ENCODE measurements around the gene CFAP298. TPM values are rescaled to one million over a fixed set of nuclear protein-coding genes. Genes with fewer than 3 reads are reported as not detected.

The CFAP298 gene
- total and polyA plus RNA-seq, 3 donors from 2014 or later, result 55.6 to 114 (median 60.2) TPM

GRCh38 chr21:32599091-32599490 lies 13.1 kb downstream of the CFAP298 start:
- intact Hi-C loops (cut with DNase I; ENCODE audit: low total_unique reads), result no loop called here

GRCh38 chr21:32597205-32597604 lies 15.0 kb downstream of the CFAP298 start:
- TF ChIP-seq POLR2A (IDR thresholded peaks at IDR 0.05) (no peak), CTCF (IDR thresholded peaks at IDR 0.05) (no peak)
- H3K4me1 ChIP-seq, result no peaks in the 10 kb centered on the region
- H3K36me3 ChIP-seq (ENCODE audit: low read depth, missing control alignments), result no peaks in the 10 kb centered on the region
- no peak overlapping the region for H3K27ac ChIP-seq
- no peaks in the 10 kb centered on the region for H3K27me3 ChIP-seq
- no peak for DNase-seq
- H3K4me3 ChIP-seq, result no peak overlapping the region
- intact Hi-C loops (cut with DNase I; ENCODE audit: low total_unique reads), result no loop called here
- no peaks in the 10 kb centered on the region for H3K9me3 ChIP-seq
- 74 to 76% methylated on average over 6 of the region's 6 CpGs for WGBS, 2 donors

More at GRCh38 chr21:32599091-32599490, 13.1 kb downstream of the CFAP298 start:
- Histone ChIP-seq H3K27me3 (no peaks in the 10 kb centered on the region), H3K4me1 (no peaks in the 10 kb centered on the region), H3K27ac (no peak overlapping the region), H3K4me3 (no peak overlapping the region), H3K36me3 (ENCODE audit: low read depth, missing control alignments) (no peaks in the 10 kb centered on the region), H3K9me3 (no peaks in the 10 kb centered on the region)
- no peak for DNase-seq
- 79 to 81% methylated on average over 5 of the region's 5 CpGs for WGBS, 2 donors
- TF ChIP-seq POLR2A (IDR thresholded peaks at IDR 0.05), result no peak

GRCh38 chr21:32595431-32595830 lies 16.7 kb downstream of the CFAP298 start:
- WGBS, 2 donors, result 93 to 94% methylated on average over 11 of the region's 11 CpGs
- Histone ChIP-seq H3K27ac (no peak overlapping the region), H3K9me3 (no peaks in the 10 kb centered on the region), H3K36me3 (ENCODE audit: low read depth, missing control alignments) (no peaks in the 10 kb centered on the region), H3K4me3 (no peak overlapping the region), H3K27me3 (no peaks in the 10 kb centered on the region), H3K4me1 (no peaks in the 10 kb centered on the region)
- no peak for TF ChIP-seq CTCF (IDR thresholded peaks at IDR 0.05)
- TF ChIP-seq POLR2A (IDR thresholded peaks at IDR 0.05), result no peak
- DNase-seq, result no peak
- intact Hi-C loops (cut with DNase I; ENCODE audit: low total_unique reads), result no loop called here

- intact Hi-C loops (cut with DNase I; ENCODE audit: low total_unique reads), result no loop called here
- H3K27ac ChIP-seq, result no peak overlapping the region
- no peak overlapping the region for H3K4me3 ChIP-seq
- TF ChIP-seq POLR2A (IDR thresholded peaks at IDR 0.05) (no peak), CTCF (IDR thresholded peaks at IDR 0.05) (no peak)
- no peaks in the 10 kb centered on the region for H3K4me1 ChIP-seq
- H3K9me3 ChIP-seq, result no peaks in the 10 kb centered on the region
- WGBS, 2 donors, result 82 to 85% methylated on average over 5 to 8 of the region's 8 CpGs
- no peaks in the 10 kb centered on the region for H3K27me3 ChIP-seq
- DNase-seq, result no peak
- H3K36me3 ChIP-seq (ENCODE audit: low read depth, missing control alignments), result no peaks in the 10 kb centered on the region
These were observed 18.5 kb downstream of the CFAP298 start for GRCh38 chr21:32593690-32594089.

GRCh38 chr21:32592929-32593502 lies 19.2 kb downstream of the CFAP298 start:
- 51 to 65% methylated on average over 7 to 10 of the region's 10 CpGs for WGBS, 2 donors
- no peak overlapping the region for H3K27ac ChIP-seq
- no peaks in the 10 kb centered on the region for H3K4me1 ChIP-seq
- no peak for TF ChIP-seq POLR2A (IDR thresholded peaks at IDR 0.05)
- TF ChIP-seq CTCF (IDR thresholded peaks at IDR 0.05), result no peak
- H3K27me3 ChIP-seq, result no peaks in the 10 kb centered on the region
- no peak overlapping the region for H3K4me3 ChIP-seq
- H3K36me3 ChIP-seq (ENCODE audit: low read depth, missing control alignments), result no peaks in the 10 kb centered on the region
- no peaks in the 10 kb centered on the region for H3K9me3 ChIP-seq
- intact Hi-C loops (cut with DNase I; ENCODE audit: low total_unique reads), result no loop called here
- no peak for DNase-seq
